Upper lobe of left lung (tissue), 4 donors: ENCODE measurements around the gene BNIP5.

Experiments
- CTCF ChIP-seq, 6 experiments: fragments of 450-650 bp in 4 of 6; fragments of 200-600 bp in 2 of 6; sonication (generic) in 2 of 6; IDR thresholded peaks; one replicate each; pipeline ENCODE4 v1.5.1; 2016 to 2019; ENCODE audit warnings: antibody characterized with exemption in 6 of 6
- EP300 ChIP-seq, 4 donors: sonication (generic); formaldehyde crosslinking; IDR thresholded peaks; one replicate each; pipeline ENCODE4 v1.5.1; 2017; ENCODE audit warnings: antibody characterized with exemption in 4 of 4, control low read depth in 2 of 4
- POLR2A ChIP-seq, 4 donors: fragments of 450-650 bp; IDR thresholded peaks; one replicate each; pipeline ENCODE4 v1.5.1; 2016 to 2017; ENCODE audit warnings: antibody characterized with exemption in 4 of 4, mild to moderate bottlenecking in 2 of 4
- POLR2AphosphoS5 ChIP-seq, 2 donors: sonication (generic); formaldehyde crosslinking; IDR thresholded peaks; one replicate each; pipeline ENCODE4 v1.5.1; 2017; ENCODE audit warnings: antibody characterized with exemption in 2 of 2

DNA sequence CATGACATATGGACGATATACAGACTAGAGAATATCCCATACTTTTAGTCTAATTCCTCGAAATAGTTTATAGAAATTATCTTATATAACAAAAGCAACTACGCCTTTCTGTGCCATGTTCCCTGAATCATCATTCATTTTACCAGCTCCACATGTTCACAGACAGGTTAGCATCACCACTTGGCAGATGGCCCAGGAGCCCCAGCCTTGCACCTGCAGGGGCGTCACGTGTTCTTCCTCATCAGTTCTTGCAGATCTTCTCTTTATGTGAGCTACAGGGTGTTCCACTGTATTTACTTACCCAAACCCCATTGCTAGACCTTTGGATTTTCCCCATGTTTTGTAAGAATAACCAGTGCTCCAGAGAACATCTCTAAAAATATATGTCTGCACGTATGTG lies 12.6 kb upstream of the BNIP5 start:
- TF ChIP-seq CTCF (IDR thresholded peaks at IDR 0.05) (no peak), EP300 (IDR thresholded peaks at IDR 0.05) (no peak), POLR2A (IDR thresholded peaks at IDR 0.05) (no peak), POLR2AphosphoS5 (IDR thresholded peaks at IDR 0.05) (no peak)
